ENCODE data around the gene IER5.

Gene IER5

DNA sequence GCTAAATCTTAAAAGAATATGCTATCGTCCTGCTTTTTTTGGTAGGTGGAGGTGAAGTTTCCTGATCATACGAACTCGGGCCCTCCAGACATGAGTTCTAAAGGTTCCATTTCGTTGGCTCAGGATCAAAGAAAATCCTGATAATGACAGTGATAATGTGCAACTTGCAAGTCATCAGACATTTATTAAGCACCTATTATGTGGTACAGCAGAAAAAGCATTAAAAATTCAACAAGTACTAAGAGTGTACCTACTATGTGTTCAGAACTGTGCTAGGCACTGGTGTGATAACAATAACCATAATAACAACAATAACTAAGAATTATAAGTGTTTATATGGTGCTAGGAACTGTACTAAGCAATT lies 3.9 kb upstream of the IER5 start:
- no peak for ATAC-seq (replicated peaks)
- Mint-ChIP-seq H3K27me3 (no peaks in the 10 kb centered on the region), H3K4me3 (peak overlapping the region in 1 of 2 donors; percentile 19), H3K27ac (peak overlapping the region; percentile 33), H3K36me3 (peaks cover 8 to 10% of the 10 kb centered on the region in 2 donors), H3K9me3 (no peaks in the 10 kb centered on the region), H3K4me1 (peaks cover 24 to 53% of the 10 kb centered on the region in 2 donors)
- no peak for DNase-seq

DNA sequence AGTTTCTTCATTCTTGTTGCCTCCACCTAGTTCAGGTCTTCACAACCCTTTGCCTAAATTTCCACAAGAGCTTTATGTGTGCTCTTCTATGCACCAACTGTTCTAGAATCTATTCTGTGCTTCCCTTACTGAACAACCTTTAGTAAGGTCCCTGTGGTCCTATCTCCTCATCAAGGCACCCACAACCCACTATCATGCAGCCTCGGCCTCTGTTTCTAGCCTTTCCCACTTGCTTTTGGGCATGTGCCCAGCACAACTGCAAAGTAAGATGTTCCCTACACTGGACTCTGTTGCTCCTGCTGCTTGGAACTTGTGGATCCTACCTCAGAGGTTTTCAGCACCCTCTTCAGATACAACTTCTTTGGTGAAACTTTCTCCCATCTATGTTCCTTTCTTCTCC lies 2.4 kb upstream of the IER5 start:
- no peak for ATAC-seq (replicated peaks)
- H3K4me3 Mint-ChIP-seq, result no peak overlapping the region
- no peak overlapping the region for H3K27ac Mint-ChIP-seq
- peaks cover 20 to 26% of the 10 kb centered on the region in 2 donors for H3K36me3 Mint-ChIP-seq
- no peaks in the 10 kb centered on the region for H3K9me3 Mint-ChIP-seq
- H3K27me3 Mint-ChIP-seq, result no peaks in the 10 kb centered on the region
- H3K4me1 Mint-ChIP-seq, result peaks cover 23 to 50% of the 10 kb centered on the region in 2 donors
- DNase-seq, result no peak

DNA sequence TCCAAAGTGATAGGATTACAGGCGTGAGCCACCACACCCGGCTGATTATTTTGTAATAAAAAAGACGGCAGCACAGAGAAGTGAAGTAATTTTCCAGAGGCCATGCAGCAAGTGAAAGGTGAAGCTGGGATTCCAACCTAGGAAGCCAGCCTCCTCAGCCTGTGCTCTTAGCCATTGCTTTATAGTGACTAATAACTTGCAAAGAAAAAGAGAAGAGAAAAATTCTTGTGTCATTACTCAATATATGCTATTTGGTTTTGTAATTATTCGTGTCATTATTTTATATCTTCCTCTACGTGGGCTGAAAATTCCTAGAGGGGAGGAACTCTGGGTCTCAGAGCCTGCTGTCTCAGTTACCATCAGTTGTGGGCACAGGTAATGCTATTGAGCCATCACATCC lies 1.6 kb upstream of the IER5 start:
- ATAC-seq (replicated peaks) (peak; percentile 11 to 15), DNase-seq (no peak)
- peaks cover 26 to 33% of the 10 kb centered on the region in 2 donors for H3K36me3 Mint-ChIP-seq
- peak overlapping the region; percentile 98 for H3K27ac Mint-ChIP-seq
- no peaks in the 10 kb centered on the region for H3K9me3 Mint-ChIP-seq
- H3K4me1 Mint-ChIP-seq, result peaks cover 23 to 57% of the 10 kb centered on the region in 2 donors
- no peaks in the 10 kb centered on the region for H3K27me3 Mint-ChIP-seq
- peak overlapping the region; percentile 91 to 97 for H3K4me3 Mint-ChIP-seq

DNA sequence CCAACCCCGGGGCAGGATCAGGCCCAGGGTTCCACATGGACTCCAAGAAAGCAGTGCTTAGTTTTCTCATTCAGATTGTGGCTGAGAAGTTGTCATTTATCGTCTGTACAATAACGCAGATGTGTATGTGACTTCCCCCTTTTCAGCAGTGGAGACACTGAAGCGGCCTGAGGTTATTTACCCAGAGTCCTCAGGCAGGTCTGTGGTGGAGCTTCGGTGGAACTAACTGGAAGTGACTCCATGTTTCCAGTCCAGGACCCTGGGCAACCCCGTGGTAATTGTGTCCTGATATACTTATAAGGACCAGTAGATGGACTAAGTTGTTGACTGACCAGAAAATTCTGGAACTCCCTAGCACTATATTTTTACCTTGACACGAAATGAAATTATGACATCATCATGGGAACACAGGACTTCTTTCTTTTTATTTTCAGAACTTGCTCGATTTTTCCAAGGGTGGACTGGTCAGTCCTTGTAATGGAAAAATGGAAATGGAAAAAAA lies 1.0 kb upstream of the IER5 start:
- H3K27me3 Mint-ChIP-seq, result no peaks in the 10 kb centered on the region
- no peaks in the 10 kb centered on the region for H3K9me3 Mint-ChIP-seq
- ATAC-seq (replicated peaks), result peak; percentile 56 to 58
- H3K4me1 Mint-ChIP-seq, result peaks cover 26 to 62% of the 10 kb centered on the region in 2 donors
- peak overlapping the region; percentile 91 to 97 for H3K4me3 Mint-ChIP-seq
- peaks cover 30 to 38% of the 10 kb centered on the region in 2 donors for H3K36me3 Mint-ChIP-seq
- H3K27ac Mint-ChIP-seq, result peak overlapping the region; percentile 98
- DNase-seq, result peak; percentile 70

DNA sequence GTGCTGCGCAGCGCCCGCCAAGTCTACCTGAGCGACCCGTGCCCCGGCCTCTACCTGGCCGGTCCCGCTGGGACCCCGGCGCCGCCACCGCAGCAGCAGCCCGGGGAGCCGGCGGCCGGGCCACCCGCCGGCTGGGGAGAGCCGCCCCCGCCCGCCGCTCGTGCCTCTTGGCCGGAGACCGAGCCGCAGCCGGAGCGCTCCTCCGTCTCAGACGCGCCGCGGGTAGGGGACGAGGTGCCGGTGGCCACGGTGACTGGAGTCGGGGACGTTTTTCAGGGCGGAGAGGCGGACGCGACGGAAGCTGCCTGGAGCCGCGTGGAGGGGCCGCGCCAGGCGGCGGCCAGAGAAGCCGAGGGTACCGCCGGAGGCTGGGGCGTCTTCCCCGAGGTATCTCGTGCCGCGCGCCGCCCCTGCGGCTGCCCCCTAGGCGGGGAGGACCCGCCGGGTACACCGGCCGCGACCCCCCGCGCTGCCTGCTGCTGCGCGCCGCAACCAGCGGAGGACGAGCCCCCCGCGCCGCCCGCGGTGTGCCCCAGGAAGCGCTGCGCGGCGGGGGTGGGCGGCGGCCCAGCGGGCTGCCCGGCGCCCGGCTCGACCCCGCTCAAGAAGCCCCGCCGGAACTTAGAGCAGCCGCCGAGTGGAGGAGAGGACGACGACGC lies 646 bp downstream of the IER5 start:
- H3K27me3 Mint-ChIP-seq, result no peaks in the 10 kb centered on the region
- no peaks in the 10 kb centered on the region for H3K9me3 Mint-ChIP-seq
- peak overlapping the region; percentile 97 to 99 for H3K4me3 Mint-ChIP-seq
- peaks cover 29 to 69% of the 10 kb centered on the region in 2 donors for H3K4me1 Mint-ChIP-seq
- peak; percentile 15 for DNase-seq
- H3K36me3 Mint-ChIP-seq, result peaks cover 40 to 53% of the 10 kb centered on the region in 2 donors
- H3K27ac Mint-ChIP-seq, result peak overlapping the region; percentile 99
- ATAC-seq (replicated peaks), result peak in 1 of 2 donors; percentile 2

DNA sequence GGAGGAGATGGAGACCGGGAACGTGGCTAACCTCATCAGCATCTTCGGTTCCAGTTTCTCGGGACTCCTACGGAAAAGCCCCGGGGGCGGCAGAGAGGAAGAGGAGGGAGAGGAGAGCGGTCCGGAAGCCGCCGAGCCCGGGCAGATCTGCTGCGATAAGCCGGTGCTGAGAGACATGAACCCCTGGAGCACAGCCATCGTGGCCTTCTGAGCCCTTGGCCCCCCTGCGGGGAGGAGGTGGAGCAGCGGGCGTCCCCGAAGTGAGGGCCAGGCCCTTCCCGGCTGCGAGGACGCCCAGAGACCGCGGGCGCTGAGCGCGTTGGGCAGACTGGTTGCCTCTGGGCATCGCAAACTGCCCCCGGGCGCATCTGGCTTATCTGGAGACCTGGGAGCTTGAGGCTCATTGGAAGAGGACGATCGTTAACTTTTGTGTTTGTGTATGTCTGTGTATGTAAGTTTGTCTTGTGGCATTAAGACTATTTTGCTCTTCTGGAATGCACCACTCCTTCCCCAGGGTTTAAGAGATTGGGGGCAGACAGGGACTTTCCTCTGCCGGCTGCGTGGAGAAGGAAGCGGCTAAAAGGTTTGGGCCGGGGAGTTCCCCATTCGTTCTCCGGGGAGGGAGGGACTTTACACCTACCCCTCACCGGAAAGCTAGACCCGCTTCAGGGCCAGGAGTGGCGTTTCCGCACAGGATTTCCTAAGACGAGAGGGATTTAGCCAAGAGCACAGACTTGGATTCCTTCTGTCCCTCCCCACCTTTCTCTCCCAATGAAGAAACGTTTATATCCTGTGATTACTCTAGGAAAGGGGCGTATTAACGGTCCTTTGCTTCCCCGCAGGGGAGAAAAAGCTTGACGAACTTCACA lies 1.4 kb downstream of the IER5 start:
- Mint-ChIP-seq H3K4me3 (peak overlapping the region; percentile 97 to 99), H3K36me3 (peaks cover 46 to 61% of the 10 kb centered on the region in 2 donors), H3K27ac (peak overlapping the region; percentile 99), H3K4me1 (peaks cover 30 to 70% of the 10 kb centered on the region in 2 donors), H3K9me3 (no peaks in the 10 kb centered on the region), H3K27me3 (no peaks in the 10 kb centered on the region)
- DNase-seq, result peak; percentile 80
- ATAC-seq (replicated peaks), result peak; percentile 57 to 59

DNA sequence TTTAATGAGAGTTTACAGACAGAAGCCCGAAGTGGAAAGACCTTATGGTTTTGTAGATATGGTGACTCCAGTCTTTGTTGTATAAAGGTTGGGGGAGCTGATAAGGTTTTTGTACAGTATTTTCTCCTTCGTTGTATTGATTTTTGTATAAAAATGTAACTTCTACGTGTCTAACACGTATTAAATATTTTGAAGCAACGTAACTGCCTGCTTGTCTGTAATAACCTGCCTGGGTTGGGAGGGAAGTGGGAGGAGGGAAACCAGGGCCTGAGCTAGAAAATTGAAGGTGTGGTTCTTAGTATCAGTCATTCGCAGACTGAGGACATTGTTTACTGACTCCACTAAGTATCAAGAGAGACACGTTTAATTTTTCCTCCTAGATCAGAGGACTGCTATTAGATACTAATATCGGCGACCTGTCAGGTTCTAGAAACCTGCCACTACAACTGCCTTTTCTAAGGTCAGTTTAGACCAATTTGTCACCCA lies 2.2 kb downstream of the IER5 start:
- ATAC-seq (replicated peaks) (no peak), DNase-seq (no peak)
- Mint-ChIP-seq H3K4me3 (peak overlapping the region; percentile 97 to 99), H3K36me3 (peaks cover 49 to 67% of the 10 kb centered on the region in 2 donors), H3K4me1 (peaks cover 34 to 72% of the 10 kb centered on the region in 2 donors), H3K27ac (peak overlapping the region; percentile 99), H3K27me3 (no peaks in the 10 kb centered on the region), H3K9me3 (no peaks in the 10 kb centered on the region)

- Mint-ChIP-seq H3K27ac (peak overlapping the region; percentile 75), H3K36me3 (peaks cover 55 to 74% of the 10 kb centered on the region in 2 donors), H3K27me3 (no peaks in the 10 kb centered on the region), H3K9me3 (no peaks in the 10 kb centered on the region), H3K4me3 (peak overlapping the region; percentile 97 to 99), H3K4me1 (peaks cover 35 to 72% of the 10 kb centered on the region in 2 donors)
- no peak for DNase-seq
- no peak for ATAC-seq (replicated peaks)
These were observed 3.0 kb downstream of the IER5 start for GRCh38 chr1:181091309-181092040.

DNA sequence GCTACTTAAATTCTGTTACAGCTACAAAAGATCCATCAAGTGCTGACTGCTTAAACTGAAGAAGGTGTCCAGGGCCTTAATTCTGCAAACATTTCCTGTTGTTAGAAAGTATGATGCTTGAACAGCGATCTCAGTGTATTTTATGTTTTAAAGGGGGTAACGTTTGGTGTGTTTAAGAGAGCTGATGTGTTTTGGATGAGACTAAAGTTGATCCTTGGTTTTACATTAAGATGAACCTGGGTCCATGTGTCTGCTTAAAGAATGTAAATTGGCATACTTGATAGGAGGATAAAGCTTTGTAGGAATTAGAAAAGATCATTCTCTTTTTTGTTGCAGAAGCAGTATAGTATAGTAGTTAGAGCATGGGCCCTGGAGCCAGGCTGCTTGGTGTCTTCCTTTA lies 3.6 kb downstream of the IER5 start:
- no peaks in the 10 kb centered on the region for H3K27me3 Mint-ChIP-seq
- H3K4me1 Mint-ChIP-seq, result peaks cover 37 to 72% of the 10 kb centered on the region in 2 donors
- H3K27ac Mint-ChIP-seq, result no peak overlapping the region
- H3K4me3 Mint-ChIP-seq, result peak overlapping the region; percentile 80 to 99
- no peak for DNase-seq
- peaks cover 55 to 78% of the 10 kb centered on the region in 2 donors for H3K36me3 Mint-ChIP-seq
- ATAC-seq (replicated peaks), result no peak
- no peaks in the 10 kb centered on the region for H3K9me3 Mint-ChIP-seq

DNA sequence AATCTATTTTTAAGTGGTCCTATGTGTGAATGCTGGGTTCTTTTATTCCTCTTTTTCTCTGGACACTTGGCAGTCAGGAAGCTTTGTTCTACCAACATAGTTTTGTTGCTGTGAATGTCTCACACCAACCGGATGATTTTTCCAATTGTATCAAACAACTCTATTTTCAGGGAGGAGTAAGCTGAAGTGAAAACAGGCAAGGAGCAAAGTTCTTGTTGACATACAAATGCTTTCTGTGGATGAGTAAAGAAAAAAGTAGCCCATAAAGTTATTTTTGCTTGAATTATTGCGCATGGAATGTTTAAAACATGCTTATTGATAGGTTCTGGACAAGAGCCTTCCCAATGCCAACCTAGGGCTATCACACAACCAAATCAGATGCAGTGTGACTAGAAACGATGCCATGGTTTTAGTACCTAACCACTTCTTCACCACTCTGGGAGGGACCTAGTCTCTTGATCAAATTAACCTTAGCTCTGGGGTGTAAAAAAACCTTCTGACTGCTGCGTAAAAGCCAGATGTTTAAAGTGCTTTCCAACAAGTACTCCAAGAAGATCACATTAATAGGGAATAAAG lies 4.5 kb downstream of the IER5 start:
- ATAC-seq (replicated peaks), result no peak
- peak overlapping the region; percentile 28 for H3K27ac Mint-ChIP-seq
- no peaks in the 10 kb centered on the region for H3K27me3 Mint-ChIP-seq
- peaks cover 36 to 72% of the 10 kb centered on the region in 2 donors for H3K4me1 Mint-ChIP-seq
- no peaks in the 10 kb centered on the region for H3K9me3 Mint-ChIP-seq
- H3K4me3 Mint-ChIP-seq, result peak overlapping the region; percentile 77 to 81
- H3K36me3 Mint-ChIP-seq, result peaks cover 56 to 78% of the 10 kb centered on the region in 2 donors
- DNase-seq, result no peak

GRCh38 chr1:181094416-181095212 lies 6.1 kb downstream of the IER5 start:
- H3K27me3 Mint-ChIP-seq, result no peaks in the 10 kb centered on the region
- DNase-seq (no peak), ATAC-seq (replicated peaks) (no peak)
- no peaks in the 10 kb centered on the region for H3K9me3 Mint-ChIP-seq
- peaks cover 51 to 71% of the 10 kb centered on the region in 2 donors for H3K36me3 Mint-ChIP-seq
- H3K27ac Mint-ChIP-seq, result no peak overlapping the region
- peak overlapping the region in 1 of 2 donors; percentile 69 for H3K4me3 Mint-ChIP-seq
- peaks cover 48 to 80% of the 10 kb centered on the region in 2 donors for H3K4me1 Mint-ChIP-seq

- peaks cover 45 to 65% of the 10 kb centered on the region in 2 donors for H3K36me3 Mint-ChIP-seq
- no peak overlapping the region for H3K27ac Mint-ChIP-seq
- H3K9me3 Mint-ChIP-seq, result no peaks in the 10 kb centered on the region
These were observed 6.8 kb downstream of the IER5 start for GRCh38 chr1:181095260-181095659.

GRCh38 chr1:181095763-181096184 lies 7.3 kb downstream of the IER5 start:
- ATAC-seq (replicated peaks) (no peak), DNase-seq (no peak)
- H3K27ac Mint-ChIP-seq, result no peak overlapping the region
- H3K4me3 Mint-ChIP-seq, result no peak overlapping the region
- H3K9me3 Mint-ChIP-seq, result no peaks in the 10 kb centered on the region
- no peaks in the 10 kb centered on the region for H3K27me3 Mint-ChIP-seq
- H3K4me1 Mint-ChIP-seq, result peaks cover 56 to 91% of the 10 kb centered on the region in 2 donors
- peaks cover 41 to 62% of the 10 kb centered on the region in 2 donors for H3K36me3 Mint-ChIP-seq

More at GRCh38 chr1:181095260-181095659, 6.8 kb downstream of the IER5 start:
- DNase-seq, result no peak
- no peak for ATAC-seq (replicated peaks)
- Mint-ChIP-seq H3K27me3 (no peaks in the 10 kb centered on the region), H3K4me1 (peaks cover 51 to 86% of the 10 kb centered on the region in 2 donors), H3K4me3 (no peak overlapping the region)

Measured in stimulated activated naive B cell treated with anti-CD40 and anti-IgM and Interleukin-4, amounts not matched to agents 10 μg/mL and 1 μg/mL and 100 μg/mL, for 72 hours (primary cell).